ENCODE data around the gene OSBPL8.

OSBPL8 gene

GRCh38 chr12:76562130-76562529 is 2.6 kb upstream of the OSBPL8 start:
- Mint-ChIP-seq H3K27ac (no peak overlapping the region), H3K9me3 (no peaks in the 10 kb centered on the region), H3K27me3 (ENCODE audit: low read depth) (no peaks in the 10 kb centered on the region), H3K4me1 (peaks cover 5% of the 10 kb centered on the region), H3K36me3 (ENCODE audit: low read depth) (no peaks in the 10 kb centered on the region), H3K4me3 (peak overlapping the region in 1 of 3 experiments; percentile 62)
- TF ChIP-seq CTCF (IDR thresholded peaks at IDR 0.05; ENCODE audit: unreplicated experiment in 3 of 3): no peak

GRCh38 chr12:76560086-76560491 is 518 bp upstream of the OSBPL8 start:
- H3K27ac Mint-ChIP-seq: peak overlapping the region; percentile 99 to 100 (median 99)
- peaks cover 18% of the 10 kb centered on the region for H3K4me1 Mint-ChIP-seq
- peaks cover 3% of the 10 kb centered on the region for H3K36me3 Mint-ChIP-seq (ENCODE audit: low read depth)
- H3K27me3 Mint-ChIP-seq (ENCODE audit: low read depth): no peaks in the 10 kb centered on the region
- no peaks in the 10 kb centered on the region for H3K9me3 Mint-ChIP-seq
- no peak for TF ChIP-seq CTCF (IDR thresholded peaks at IDR 0.05; ENCODE audit: unreplicated experiment in 3 of 3)
- peak overlapping the region; percentile 98 to 99 (median 98) for H3K4me3 Mint-ChIP-seq

GRCh38 chr12:76558684-76559399 is 729 bp downstream of the OSBPL8 start:
- Mint-ChIP-seq H3K27me3 (ENCODE audit: low read depth) (no peaks in the 10 kb centered on the region), H3K4me3 (peak overlapping the region; percentile 98 to 99 (median 98)), H3K4me1 (peaks cover 23% of the 10 kb centered on the region), H3K9me3 (no peaks in the 10 kb centered on the region), H3K36me3 (ENCODE audit: low read depth) (peaks cover 3% of the 10 kb centered on the region), H3K27ac (peak overlapping the region; percentile 99)
- no peak for TF ChIP-seq CTCF (IDR thresholded peaks at IDR 0.05; ENCODE audit: unreplicated experiment in 3 of 3)

GRCh38 chr12:76556368-76556767 is 3.2 kb downstream of the OSBPL8 start:
- peaks cover 3% of the 10 kb centered on the region for H3K36me3 Mint-ChIP-seq (ENCODE audit: low read depth)
- H3K27ac Mint-ChIP-seq: peak overlapping the region in 1 of 3 experiments; percentile 43
- peak overlapping the region; percentile 33 to 53 (median 46) for H3K4me3 Mint-ChIP-seq
- no peak for TF ChIP-seq CTCF (IDR thresholded peaks at IDR 0.05; ENCODE audit: unreplicated experiment in 3 of 3)
- peaks cover 23% of the 10 kb centered on the region for H3K4me1 Mint-ChIP-seq
- no peaks in the 10 kb centered on the region for H3K9me3 Mint-ChIP-seq
- H3K27me3 Mint-ChIP-seq (ENCODE audit: low read depth): no peaks in the 10 kb centered on the region

GRCh38 chr12:76555797-76556196 is 3.8 kb downstream of the OSBPL8 start:
- TF ChIP-seq CTCF (IDR thresholded peaks at IDR 0.05; ENCODE audit: unreplicated experiment in 3 of 3): no peak
- H3K27me3 Mint-ChIP-seq (ENCODE audit: low read depth): no peaks in the 10 kb centered on the region
- H3K27ac Mint-ChIP-seq: no peak overlapping the region
- no peaks in the 10 kb centered on the region for H3K9me3 Mint-ChIP-seq
- H3K36me3 Mint-ChIP-seq (ENCODE audit: low read depth): peaks cover 3% of the 10 kb centered on the region
- H3K4me1 Mint-ChIP-seq: peaks cover 23% of the 10 kb centered on the region
- H3K4me3 Mint-ChIP-seq: no peak overlapping the region

GRCh38 chr12:76555231-76555767 is 4.3 kb downstream of the OSBPL8 start:
- H3K27ac Mint-ChIP-seq: no peak overlapping the region
- peaks cover 3% of the 10 kb centered on the region for H3K36me3 Mint-ChIP-seq (ENCODE audit: low read depth)
- H3K9me3 Mint-ChIP-seq: no peaks in the 10 kb centered on the region
- no peak for TF ChIP-seq CTCF (IDR thresholded peaks at IDR 0.05; ENCODE audit: unreplicated experiment in 3 of 3)
- peak overlapping the region in 1 of 3 experiments; percentile 15 for H3K4me3 Mint-ChIP-seq
- H3K4me1 Mint-ChIP-seq: peaks cover 20% of the 10 kb centered on the region
- H3K27me3 Mint-ChIP-seq (ENCODE audit: low read depth): no peaks in the 10 kb centered on the region
